Activated B cell treated with CpG ODN at 0.5 μM for 24 hours (primary cell): ENCODE data around the gene SLC16A3. TPM values are rescaled to one million over a fixed set of nuclear protein-coding genes. Genes with fewer than 3 reads are reported as not detected.

Source experiments
- ATAC-seq: fragments of 200-7000 bp; cut with Tn5 transposase; one replicate; pipeline ENCODE4 v1.10.0; 2021; ENCODE audit warnings: low read depth, mild to moderate bottlenecking, moderate library complexity
- CTCF ChIA-PET: fragments of 350-600 bp; sonication (Branson Sonifier 250); formaldehyde crosslinking; loops from one replicate; lab custom pipeline; 2021; ENCODE audit warnings: antibody characterized with exemption; lab: Charles Lee
- POLR2A ChIA-PET: fragments of 350-600 bp; sonication (Branson Sonifier 250); formaldehyde crosslinking; loops from one replicate; lab custom pipeline; 2021; ENCODE audit warnings: antibody characterized with exemption; lab: Charles Lee
- DNase-seq: peaks from one replicate; pipeline ENCODE4 v3.0.0; 2022
- H3K27ac Mint-ChIP-seq: one replicate; pipeline ENCODE4 v1.8.0; 2020; ENCODE audit warnings: mixed read lengths
- H3K27me3 Mint-ChIP-seq: one replicate; pipeline ENCODE4 v1.8.0; 2021; ENCODE audit warnings: mixed read lengths
- H3K36me3 Mint-ChIP-seq: one replicate; pipeline ENCODE4 v1.8.0; 2021; ENCODE audit warnings: low read depth, mixed read lengths
- H3K4me1 Mint-ChIP-seq: one replicate; pipeline ENCODE4 v1.8.0; 2021; ENCODE audit warnings: mixed read lengths
- H3K4me3 Mint-ChIP-seq: one replicate; pipeline ENCODE4 v1.8.0; 2020; ENCODE audit warnings: mild to moderate bottlenecking, mixed read lengths
- H3K9me3 Mint-ChIP-seq: one replicate; pipeline ENCODE4 v1.8.0; 2020; ENCODE audit warnings: mixed read lengths
- intact Hi-C: fragments of 100-400 bp; cut with micrococcal nuclease; formaldehyde crosslinking; loops from one replicate; pipeline ENCODE4 v1.15.1; 2024
- total RNA-seq: library from RNA; stranded (reverse); gene quantifications from 2 replicates; pipeline ENCODE4 v1.2.3, GENCODE V29; 2022
- TF ChIP-seq, protein P1 (sequence below): fragments of 200-600 bp; IDR thresholded peaks from one replicate; pipeline ENCODE4 v1.8.0; 2022; ENCODE audit warnings: antibody characterized with exemption, mild to moderate bottlenecking

The SLC16A3 gene
- total RNA-seq, 1 donor from 2014 or later = 24.6 TPM

DNA sequence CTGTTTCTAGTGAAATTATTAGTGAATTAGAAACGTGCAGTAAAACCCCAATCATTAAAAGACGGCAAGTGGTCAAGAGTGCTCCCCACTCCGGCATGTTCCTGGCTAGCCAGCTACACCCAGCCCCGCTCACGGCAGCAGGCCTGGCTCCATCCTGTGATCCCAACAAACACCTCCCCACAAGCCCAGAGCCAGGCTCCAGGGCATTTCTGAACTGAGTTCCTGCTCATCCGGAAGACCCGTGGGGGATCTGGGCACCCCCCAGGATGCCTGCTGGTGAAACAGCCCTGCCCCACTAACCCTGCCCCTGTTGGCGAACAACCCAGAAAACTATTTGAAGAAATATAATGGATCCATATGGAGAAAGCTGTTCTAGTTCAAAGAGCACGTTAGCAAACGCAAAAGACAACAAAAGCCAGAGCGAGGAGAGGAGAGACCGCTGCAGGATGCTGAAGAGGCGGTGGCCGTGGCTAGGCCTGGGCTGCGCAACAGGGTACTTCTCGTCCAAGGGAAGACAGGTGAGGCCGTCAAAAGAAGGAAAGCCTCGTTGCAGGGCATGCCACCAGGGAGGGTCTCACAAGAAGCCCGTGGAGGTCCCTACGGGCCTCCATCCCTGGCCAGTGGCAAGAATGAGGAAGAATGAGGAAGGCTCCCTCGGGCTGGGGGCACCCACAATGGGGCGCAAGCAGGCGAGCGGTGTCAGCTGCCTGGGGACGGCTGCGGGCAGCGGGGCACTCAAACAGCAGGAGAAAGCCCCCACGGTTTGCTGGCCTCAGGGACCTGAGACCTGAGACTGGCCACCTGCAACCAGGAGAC is 19.2 kb downstream of the SLC16A3 start:
- H3K9me3 Mint-ChIP-seq = no peaks in the 10 kb centered on the region
- intact Hi-C loops = no loop called here
- DNase-seq = no peak
- no peak overlapping the region for H3K27ac Mint-ChIP-seq
- TF ChIP-seq, protein P1, sequence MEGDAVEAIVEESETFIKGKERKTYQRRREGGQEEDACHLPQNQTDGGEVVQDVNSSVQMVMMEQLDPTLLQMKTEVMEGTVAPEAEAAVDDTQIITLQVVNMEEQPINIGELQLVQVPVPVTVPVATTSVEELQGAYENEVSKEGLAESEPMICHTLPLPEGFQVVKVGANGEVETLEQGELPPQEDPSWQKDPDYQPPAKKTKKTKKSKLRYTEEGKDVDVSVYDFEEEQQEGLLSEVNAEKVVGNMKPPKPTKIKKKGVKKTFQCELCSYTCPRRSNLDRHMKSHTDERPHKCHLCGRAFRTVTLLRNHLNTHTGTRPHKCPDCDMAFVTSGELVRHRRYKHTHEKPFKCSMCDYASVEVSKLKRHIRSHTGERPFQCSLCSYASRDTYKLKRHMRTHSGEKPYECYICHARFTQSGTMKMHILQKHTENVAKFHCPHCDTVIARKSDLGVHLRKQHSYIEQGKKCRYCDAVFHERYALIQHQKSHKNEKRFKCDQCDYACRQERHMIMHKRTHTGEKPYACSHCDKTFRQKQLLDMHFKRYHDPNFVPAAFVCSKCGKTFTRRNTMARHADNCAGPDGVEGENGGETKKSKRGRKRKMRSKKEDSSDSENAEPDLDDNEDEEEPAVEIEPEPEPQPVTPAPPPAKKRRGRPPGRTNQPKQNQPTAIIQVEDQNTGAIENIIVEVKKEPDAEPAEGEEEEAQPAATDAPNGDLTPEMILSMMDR = no peak
- no peaks in the 10 kb centered on the region for H3K27me3 Mint-ChIP-seq
- peaks cover 91% of the 10 kb centered on the region for H3K36me3 Mint-ChIP-seq
- H3K4me3 Mint-ChIP-seq = no peak overlapping the region
- no peak for ATAC-seq
- peaks cover 13% of the 10 kb centered on the region for H3K4me1 Mint-ChIP-seq
- POLR2A ChIA-PET = interaction anchor here (1.3 kb wide), 1 partner anchor 73 kb away, joined by 4 read pairs; no protein-coding TSS in a partner anchor
- CTCF ChIA-PET = no interaction called here

DNA sequence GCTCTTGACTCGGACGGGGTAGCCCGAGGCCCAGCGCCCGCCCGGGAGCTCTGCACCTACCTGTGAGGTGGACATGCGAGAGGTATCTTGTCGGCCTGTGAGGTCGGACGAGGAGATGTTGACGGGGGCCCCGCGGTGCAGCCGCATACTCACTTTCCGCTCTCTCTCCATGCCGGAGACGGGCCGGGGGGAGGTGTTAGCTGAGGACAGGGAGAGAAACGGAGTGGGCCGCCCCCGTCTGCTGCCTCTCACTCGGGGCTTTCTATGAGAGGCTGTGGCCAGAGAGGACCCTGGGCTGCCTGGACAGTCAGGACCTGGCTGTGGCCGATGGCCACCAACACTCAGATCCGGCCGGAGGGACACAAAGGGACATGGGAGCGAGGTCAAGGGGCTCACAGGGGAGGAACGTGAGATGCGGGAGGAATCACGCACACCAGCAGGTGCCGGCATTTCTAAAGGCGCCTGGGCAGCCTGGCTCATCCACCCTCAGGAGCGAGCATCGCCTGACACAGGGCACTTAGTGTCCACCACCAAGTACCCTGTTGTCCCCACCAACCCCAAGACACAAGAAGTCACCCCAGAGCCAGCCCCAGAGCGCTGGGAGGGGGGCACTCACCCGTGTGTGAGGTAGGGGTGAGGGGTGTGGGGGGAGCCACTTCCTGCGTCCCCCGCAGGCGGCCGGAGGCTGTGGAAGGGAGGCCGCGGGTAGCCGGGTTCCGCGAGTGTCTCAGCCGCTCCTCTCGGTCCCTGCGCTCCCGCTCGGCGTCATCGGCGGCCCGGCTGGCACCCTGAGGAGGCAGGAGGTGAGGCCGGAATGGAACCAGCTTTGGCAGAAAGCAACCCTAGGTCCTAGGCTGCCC is 20.2 kb downstream of the SLC16A3 start:
- no peaks in the 10 kb centered on the region for H3K27me3 Mint-ChIP-seq
- ATAC-seq (no peak), DNase-seq (no peak)
- intact Hi-C loops = no loop called here
- POLR2A ChIA-PET = no interaction called here
- H3K9me3 Mint-ChIP-seq = no peaks in the 10 kb centered on the region
- H3K4me1 Mint-ChIP-seq = peaks cover 13% of the 10 kb centered on the region
- peaks cover 86% of the 10 kb centered on the region for H3K36me3 Mint-ChIP-seq
- TF ChIP-seq, protein P1 = no peak
- no peak overlapping the region for H3K4me3 Mint-ChIP-seq
- H3K27ac Mint-ChIP-seq = no peak overlapping the region
- CTCF ChIA-PET = no interaction called here

DNA sequence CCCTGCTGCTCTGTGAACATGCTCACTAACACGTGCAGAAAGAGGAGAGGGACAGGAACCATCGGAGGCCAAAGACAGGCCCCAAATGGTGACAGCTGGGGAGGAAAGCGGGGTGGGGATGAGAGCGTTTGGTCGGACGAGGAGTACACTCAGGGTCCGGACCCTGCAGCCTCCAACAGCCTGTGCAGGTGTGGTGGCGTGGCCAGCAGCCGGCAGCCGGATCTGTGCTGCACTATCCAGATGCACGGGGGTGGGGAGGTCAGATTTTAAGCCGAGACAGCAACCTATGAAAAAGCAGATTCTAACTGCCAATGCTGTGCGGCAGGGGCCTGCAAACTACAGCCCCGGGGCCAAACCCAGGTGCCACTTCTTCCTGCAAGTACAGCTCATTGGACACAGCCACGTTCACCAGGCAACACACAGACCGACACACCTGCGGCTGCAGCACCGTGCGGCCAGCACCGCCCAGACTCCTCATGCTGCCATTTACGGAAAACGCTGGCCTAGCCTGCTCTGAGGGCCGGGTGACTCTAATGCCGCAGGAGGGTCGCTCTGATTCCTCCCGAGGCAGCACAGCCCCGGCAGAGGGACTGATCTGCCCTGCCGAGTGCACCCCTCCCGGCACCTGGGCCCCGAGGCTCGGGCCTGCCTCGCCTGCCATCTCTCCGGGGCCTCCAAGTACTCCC is 21.2 kb downstream of the SLC16A3 start:
- no peak for ATAC-seq
- TF ChIP-seq, protein P1 = no peak
- H3K4me3 Mint-ChIP-seq = no peak overlapping the region
- ChIA-PET POLR2A (no interaction called here), CTCF (no interaction called here)
- H3K27ac Mint-ChIP-seq = no peak overlapping the region
- peaks cover 13% of the 10 kb centered on the region for H3K4me1 Mint-ChIP-seq
- H3K9me3 Mint-ChIP-seq = no peaks in the 10 kb centered on the region
- peaks cover 76% of the 10 kb centered on the region for H3K36me3 Mint-ChIP-seq
- H3K27me3 Mint-ChIP-seq = no peaks in the 10 kb centered on the region
- intact Hi-C loops = no loop called here
- DNase-seq = no peak

DNA sequence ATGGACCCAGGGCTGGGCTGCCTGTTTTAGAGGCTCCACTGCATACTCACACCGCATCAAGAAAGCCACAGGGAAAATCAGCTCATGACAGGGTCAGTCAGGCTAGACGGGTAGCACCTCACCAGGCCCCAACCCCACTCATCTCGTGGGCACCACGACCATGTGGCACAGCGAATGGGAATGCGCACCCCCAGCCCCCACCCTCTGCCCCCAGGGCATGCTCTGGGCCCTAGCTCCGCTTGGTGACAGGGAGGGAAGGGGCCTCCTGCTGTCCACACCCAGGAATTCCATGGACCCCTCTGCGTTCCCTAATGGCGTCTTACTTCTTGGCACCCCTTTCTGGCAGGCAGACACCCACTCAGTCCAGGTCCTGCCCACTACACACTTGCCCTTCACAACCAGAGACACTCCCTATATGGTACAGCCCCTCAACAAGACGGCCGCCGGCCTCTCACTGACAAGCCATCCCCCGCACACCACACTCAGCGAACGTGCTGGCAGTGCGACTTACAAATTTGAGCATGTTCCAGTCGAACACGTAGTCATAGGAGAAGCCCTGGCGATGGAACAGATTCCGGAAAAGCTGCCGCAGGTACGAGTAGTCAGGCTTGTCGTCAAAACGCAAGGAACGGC is 22.1 kb downstream of the SLC16A3 start:
- DNase-seq = no peak
- intact Hi-C loops = no loop called here
- H3K36me3 Mint-ChIP-seq = peaks cover 77% of the 10 kb centered on the region
- ATAC-seq = no peak
- ChIA-PET POLR2A (no interaction called here), CTCF (no interaction called here)
- H3K27ac Mint-ChIP-seq = no peak overlapping the region
- TF ChIP-seq, protein P1 = no peak
- no peaks in the 10 kb centered on the region for H3K27me3 Mint-ChIP-seq
- peaks cover 13% of the 10 kb centered on the region for H3K4me1 Mint-ChIP-seq
- H3K9me3 Mint-ChIP-seq = no peaks in the 10 kb centered on the region
- H3K4me3 Mint-ChIP-seq = no peak overlapping the region
